ENCODE data around the gene MYRIP. TPM values are rescaled to one million over a fixed set of nuclear protein-coding genes. Genes with fewer than 3 reads are reported as not detected.
"Not testable (repeated sequence)": the region's sequence is repeated elsewhere in the genome, so short reads cannot be mapped to it uniquely, and the experiment has no call there.

MYRIP gene
- polyA plus RNA-seq, 1 experiment: not detected

DNA sequence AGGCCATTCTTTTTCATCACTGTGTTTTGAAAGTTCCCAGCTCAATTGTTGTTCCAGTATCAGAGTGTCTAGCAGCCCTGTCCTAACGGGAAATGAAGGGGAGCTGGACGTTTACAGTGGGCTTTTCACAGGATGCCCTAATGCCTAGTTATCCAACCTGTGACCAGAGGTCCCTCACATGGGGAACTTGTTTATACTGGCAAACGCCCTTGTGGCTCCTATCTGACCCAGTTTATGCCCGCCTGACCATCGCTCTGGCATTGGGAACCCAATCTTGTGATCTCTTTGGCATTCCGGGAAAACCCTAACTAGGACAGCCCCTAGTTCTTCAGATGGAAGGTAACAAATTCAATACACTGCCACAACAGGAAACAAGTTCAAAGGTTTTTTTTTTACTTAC, 14.5 kb upstream of the MYRIP start:
- no peak for DNase-seq (ENCODE audit: low read depth, low spot score)
- POLR2A ChIA-PET: no interaction called here
- H3K9me3 ChIP-seq (ENCODE audit: control insufficient read depth, insufficient read depth, low read length): no peaks in the 10 kb centered on the region
- no peak overlapping the region for H3K27ac ChIP-seq (ENCODE audit: low read depth, low read length)
- H3K27me3 ChIP-seq (ENCODE audit: control insufficient read depth, insufficient read depth, low read length): no peaks in the 10 kb centered on the region
- no peak overlapping the region for H3K4me3 ChIP-seq (ENCODE audit: low read depth, low read length)
- no peak for TF ChIP-seq CTCF (IDR thresholded peaks at IDR 0.05; ENCODE audit: low read depth, low read length)
- CTCF ChIA-PET: no interaction called here

- TF ChIP-seq CTCF (IDR thresholded peaks at IDR 0.05; ENCODE audit: low read depth, low read length): no peak
- no peak overlapping the region for H3K4me3 ChIP-seq (ENCODE audit: low read depth, low read length)
- ChIA-PET CTCF (no interaction called here), POLR2A (no interaction called here)
- no peaks in the 10 kb centered on the region for H3K27me3 ChIP-seq (ENCODE audit: control insufficient read depth, insufficient read depth, low read length)
- peaks cover 3% of the 10 kb centered on the region; the same call in 1 of the 2 replicates for H3K9me3 ChIP-seq (ENCODE audit: control insufficient read depth, insufficient read depth, low read length)
- no peak overlapping the region for H3K27ac ChIP-seq (ENCODE audit: low read depth, low read length)
- no peak for DNase-seq (ENCODE audit: low read depth, low spot score)
Measured at GRCh38 chr3:39801216-39801615, 8.2 kb upstream of the MYRIP start.

- POLR2A ChIA-PET; H3K27ac ChIP-seq (ENCODE audit: low read depth, low read length); H3K9me3 ChIP-seq (ENCODE audit: control insufficient read depth, insufficient read depth, low read length); H3K27me3 ChIP-seq (ENCODE audit: control insufficient read depth, insufficient read depth, low read length); CTCF ChIA-PET; DNase-seq (ENCODE audit: low read depth, low spot score); H3K4me3 ChIP-seq (ENCODE audit: low read depth, low read length): not testable (repeated sequence)
Measured at GRCh38 chr3:39802486-39802885, 6.9 kb upstream of the MYRIP start.

DNA sequence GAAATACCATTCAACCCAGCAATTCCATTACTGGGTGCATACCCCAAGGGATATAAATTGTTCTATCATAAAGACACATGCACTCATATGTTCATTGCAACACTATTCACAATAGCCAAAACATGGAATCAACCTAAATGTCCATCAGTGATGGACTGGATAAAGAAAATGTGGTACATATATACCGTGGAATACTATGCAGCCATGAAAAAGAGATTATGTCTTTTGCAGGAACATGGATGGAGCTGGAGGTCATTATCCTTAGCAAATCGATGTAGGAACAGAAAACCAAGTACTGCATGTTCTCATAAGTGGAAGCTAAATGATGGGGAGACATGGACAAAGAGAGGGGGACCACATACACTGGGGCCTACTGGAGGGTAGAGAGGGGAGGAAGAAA, 5.5 kb upstream of the MYRIP start:
- Histone ChIP-seq H3K27ac (ENCODE audit: low read depth, low read length) (no peak overlapping the region), H3K4me3 (ENCODE audit: low read depth, low read length) (no peak overlapping the region), H3K27me3 (ENCODE audit: control insufficient read depth, insufficient read depth, low read length) (peaks cover 6% of the 10 kb centered on the region), H3K9me3 (ENCODE audit: control insufficient read depth, insufficient read depth, low read length) (peaks cover 3% of the 10 kb centered on the region; the same call in 1 of the 2 replicates)
- POLR2A ChIA-PET: no interaction called here
- CTCF ChIA-PET: no interaction called here
- TF ChIP-seq CTCF (IDR thresholded peaks at IDR 0.05; ENCODE audit: low read depth, low read length): no peak
- no peak for DNase-seq (ENCODE audit: low read depth, low spot score)

- H3K4me3 ChIP-seq (ENCODE audit: low read depth, low read length): no peak overlapping the region
- no peak for DNase-seq (ENCODE audit: low read depth, low spot score)
- peaks cover 6% of the 10 kb centered on the region for H3K27me3 ChIP-seq (ENCODE audit: control insufficient read depth, insufficient read depth, low read length)
- ChIA-PET POLR2A (no interaction called here), CTCF (no interaction called here)
- TF ChIP-seq CTCF (IDR thresholded peaks at IDR 0.05; ENCODE audit: low read depth, low read length): no peak
- peaks cover 6% of the 10 kb centered on the region for H3K9me3 ChIP-seq (ENCODE audit: control insufficient read depth, insufficient read depth, low read length)
- H3K27ac ChIP-seq (ENCODE audit: low read depth, low read length): no peak overlapping the region
Measured at GRCh38 chr3:39804951-39805350, 4.5 kb upstream of the MYRIP start.

- POLR2A ChIA-PET: no interaction called here
- CTCF ChIA-PET: no interaction called here
- no peak for TF ChIP-seq CTCF (IDR thresholded peaks at IDR 0.05; ENCODE audit: low read depth, low read length)
- H3K4me3 ChIP-seq (ENCODE audit: low read depth, low read length): no peak overlapping the region
- no peak for DNase-seq (ENCODE audit: low read depth, low spot score)
- no peak overlapping the region for H3K27ac ChIP-seq (ENCODE audit: low read depth, low read length)
- peaks cover 8% of the 10 kb centered on the region for H3K9me3 ChIP-seq (ENCODE audit: control insufficient read depth, insufficient read depth, low read length)
- H3K27me3 ChIP-seq (ENCODE audit: control insufficient read depth, insufficient read depth, low read length): peaks cover 11% of the 10 kb centered on the region
Measured at GRCh38 chr3:39805650-39806049, 3.8 kb upstream of the MYRIP start.
